Daoy (cell line): ENCODE results near the gene SPDYE8. TPM values are rescaled to one million over a fixed set of nuclear protein-coding genes. Genes with fewer than 3 reads are reported as not detected.
A peak's percentile ranks its signal among the peaks of the same experiment; 100 is the strongest.
"Not testable (repeated sequence)": the region's sequence is repeated elsewhere in the genome, so short reads cannot be mapped to it uniquely, and the experiment has no call there.

ENCODE experiments used
- DNase-seq: peaks from one replicate; pipeline ENCODE4 v3.0.0-alpha.2; 2015; ENCODE audit warnings: low read depth
- total RNA-seq: library from RNA; depleted of rRNA; stranded (reverse); fragments of >200 nt; shearing (Covaris generic); gene quantifications from 2 replicates; pipeline ENCODE4 v1.2.3, GENCODE V29; 2014; rRNA removed

Gene SPDYE8, protein sequence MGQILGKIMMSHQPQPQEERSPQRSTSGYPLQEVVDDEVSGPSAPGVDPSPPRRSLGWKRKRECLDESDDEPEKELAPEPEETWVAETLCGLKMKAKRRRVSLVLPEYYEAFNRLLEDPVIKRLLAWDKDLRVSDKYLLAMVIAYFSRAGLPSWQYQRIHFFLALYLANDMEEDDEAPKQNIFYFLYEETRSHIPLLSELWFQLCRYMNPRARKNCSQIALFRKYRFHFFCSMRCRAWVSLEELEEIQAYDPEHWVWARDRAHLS
- total RNA-seq = not detected in 2 replicates

DNA sequence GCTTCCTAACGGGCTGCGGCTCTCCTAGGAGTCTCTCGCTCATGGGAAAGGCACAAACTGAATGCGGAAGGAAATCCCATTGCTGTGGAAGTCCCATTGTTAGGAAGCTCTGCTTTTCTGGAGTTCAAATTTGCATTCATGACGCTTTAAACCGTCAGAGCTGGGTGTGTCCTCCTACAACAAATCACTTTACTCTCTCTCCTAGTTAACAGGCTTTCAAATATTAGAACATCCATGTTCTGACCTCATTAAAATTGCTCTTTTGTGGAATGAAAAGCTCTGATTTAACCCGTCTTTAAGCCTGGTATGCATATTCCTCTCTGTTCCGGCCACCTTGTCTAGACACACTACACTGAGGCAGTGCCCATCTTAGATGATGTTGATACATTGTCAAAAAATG is at the start of gene SPDYE8:
Gene SPDYE8 (minus strand): TSS at position 101 of the 400 bp plus-strand sequence. CDS start 1,800 bp downstream, outside the sequence.
- not testable (repeated sequence) for DNase-seq

DNA sequence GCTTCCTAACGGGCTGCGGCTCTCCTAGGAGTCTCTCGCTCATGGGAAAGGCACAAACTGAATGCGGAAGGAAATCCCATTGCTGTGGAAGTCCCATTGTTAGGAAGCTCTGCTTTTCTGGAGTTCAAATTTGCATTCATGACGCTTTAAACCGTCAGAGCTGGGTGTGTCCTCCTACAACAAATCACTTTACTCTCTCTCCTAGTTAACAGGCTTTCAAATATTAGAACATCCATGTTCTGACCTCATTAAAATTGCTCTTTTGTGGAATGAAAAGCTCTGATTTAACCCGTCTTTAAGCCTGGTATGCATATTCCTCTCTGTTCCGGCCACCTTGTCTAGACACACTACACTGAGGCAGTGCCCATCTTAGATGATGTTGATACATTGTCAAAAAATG is 28.2 kb upstream of the SPDYE8 start, which contains the start of gene SPDYE11:
Gene SPDYE11 (minus strand): TSS at position 101 of the 400 bp plus-strand sequence. CDS start 1,800 bp downstream, outside the sequence.
- not testable (repeated sequence) for DNase-seq

DNA sequence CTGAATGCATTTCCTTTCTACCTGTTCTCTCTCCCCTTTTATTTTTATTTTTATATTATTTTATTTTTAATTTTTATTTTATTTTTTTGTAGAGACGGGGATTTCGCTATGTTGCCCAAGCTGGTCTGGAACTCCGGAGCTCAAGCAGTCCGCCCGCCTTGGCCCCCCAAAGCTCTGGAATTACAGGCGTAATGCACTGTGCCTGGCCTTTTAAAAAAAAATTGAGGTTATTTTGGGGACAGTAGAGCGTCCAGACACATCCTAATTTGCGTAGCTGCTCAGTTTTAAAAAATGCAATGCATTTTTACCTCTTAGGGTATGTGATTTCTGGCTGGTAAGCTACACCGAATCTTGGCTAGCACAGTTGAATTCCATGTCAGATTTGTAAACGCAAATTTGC is 23.1 kb downstream of the SPDYE8 start:
- DNase-seq = not testable (repeated sequence)

DNA sequence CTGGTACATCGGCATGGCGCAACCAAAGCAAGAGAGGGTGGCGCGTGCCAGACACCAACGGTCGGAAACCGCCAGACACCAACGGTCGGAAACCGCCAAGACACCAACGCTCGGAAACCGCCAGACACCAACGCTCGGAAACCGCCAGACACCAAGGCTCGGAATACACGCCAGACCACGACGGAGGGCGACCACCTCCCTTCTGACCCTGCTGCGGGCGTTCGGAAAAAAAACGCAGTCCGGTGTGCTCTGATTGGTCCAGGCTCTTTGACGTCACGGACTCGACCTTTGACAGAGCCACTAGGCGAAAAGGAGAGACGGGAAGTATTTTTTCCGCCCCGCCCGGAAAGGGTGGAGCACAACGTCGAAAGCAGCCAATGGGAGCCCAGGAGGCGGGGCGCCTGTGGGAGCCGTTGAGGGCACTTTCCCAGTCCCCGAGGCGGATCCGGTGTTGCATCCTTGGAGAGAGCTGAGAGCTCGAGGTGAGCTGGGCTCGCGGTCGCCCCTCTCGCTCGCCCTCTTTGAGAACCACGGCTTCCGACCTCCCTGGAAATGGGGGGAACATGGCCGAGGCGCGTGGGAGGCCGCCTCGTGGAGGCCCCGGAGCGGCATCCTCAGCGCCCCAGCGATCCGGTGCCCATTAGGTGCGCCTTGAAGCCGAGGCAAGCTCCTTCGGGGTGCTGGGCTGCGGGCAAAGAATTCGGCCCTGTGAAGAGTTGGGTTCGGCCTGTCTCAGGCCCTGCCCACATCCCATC is 23.7 kb downstream of the SPDYE8 start:
- peak; percentile 90 for DNase-seq

DNA sequence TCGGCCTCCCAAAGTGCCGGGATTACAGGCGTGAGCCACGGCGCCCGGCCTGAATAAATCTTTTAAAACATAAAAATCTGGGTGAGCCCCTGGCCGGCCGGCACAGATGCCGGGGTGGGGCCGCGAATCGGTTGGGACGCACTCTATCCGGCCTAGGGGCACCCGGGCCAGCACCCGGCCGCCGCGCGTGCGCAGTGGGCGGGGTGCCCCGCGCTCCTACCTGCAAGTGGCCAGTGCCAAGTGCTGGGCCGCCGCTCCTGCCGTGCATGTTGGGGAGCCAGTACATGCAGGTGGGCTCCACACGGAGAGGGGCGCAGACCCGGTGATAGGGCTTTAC is 24.2 kb downstream of the SPDYE8 start:
- not testable (repeated sequence) for DNase-seq

DNA sequence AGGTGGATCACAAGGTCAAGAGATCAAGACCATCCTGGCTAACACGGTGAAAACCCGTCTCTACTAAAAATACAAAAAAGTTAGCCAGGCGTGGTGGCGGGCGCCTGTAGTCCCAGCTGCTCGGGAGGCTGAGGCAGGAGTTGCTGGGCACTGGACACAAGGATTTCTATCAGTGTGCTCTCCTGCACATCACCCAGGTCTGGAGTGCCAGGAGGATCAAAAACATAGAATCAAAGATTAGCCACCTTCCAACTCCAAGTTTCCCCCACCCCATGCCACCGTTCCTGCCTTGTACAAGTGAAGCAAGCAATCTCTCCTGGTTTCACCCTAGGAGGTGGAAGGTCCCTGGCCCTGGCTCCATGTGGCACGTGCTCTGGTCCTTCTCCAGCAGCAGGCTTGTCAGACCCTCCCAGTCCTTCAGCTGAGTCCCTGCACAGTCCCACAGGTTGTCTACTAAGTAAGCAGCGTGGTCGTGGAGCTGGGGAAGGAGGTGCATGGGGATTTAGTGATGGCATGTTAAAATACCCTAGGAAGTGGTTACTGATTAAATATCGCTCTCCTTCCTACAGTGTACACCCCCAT is 31.6 kb downstream of the SPDYE8 start:
- not testable (repeated sequence) for DNase-seq

DNA sequence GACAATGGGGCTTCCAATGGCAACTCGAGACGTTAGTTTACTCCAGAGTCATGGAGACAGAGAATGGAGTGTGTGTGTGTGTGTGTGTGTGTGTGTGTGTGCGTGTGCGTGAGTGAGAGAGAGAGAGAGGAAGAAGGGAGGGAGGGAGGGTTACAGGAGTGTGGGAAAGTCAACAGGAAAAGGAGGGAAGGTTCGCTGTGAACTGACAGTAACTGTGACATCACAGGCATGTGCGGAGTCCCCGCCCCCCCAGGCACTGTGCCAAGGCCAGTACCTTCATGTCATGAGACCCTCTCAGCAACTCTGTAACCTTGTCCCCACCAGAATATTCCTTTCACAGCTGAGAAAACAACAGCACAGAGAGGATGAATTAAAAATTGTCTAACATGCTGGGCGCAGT is 32.1 kb downstream of the SPDYE8 start:
- DNase-seq = not testable (repeated sequence)

DNA sequence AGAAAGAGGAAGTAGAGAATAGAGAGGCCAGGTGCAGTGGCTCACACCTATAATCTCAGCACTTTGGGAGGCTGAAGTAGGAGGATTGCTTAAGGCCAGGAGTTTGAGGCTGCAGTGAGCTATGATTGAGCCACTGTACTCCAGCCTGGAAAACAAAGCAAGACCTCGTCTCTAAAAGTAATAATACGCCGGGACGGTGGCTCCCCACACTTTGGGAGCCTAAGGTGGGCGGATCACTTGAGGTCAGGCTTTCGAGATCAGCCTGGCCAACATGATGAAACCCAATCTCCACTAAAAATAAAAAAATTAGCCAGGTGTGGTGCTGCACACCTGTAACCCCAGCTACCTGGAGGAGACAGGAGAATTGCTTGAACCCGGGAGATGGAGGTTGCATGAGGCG is 34.1 kb downstream of the SPDYE8 start:
- not testable (repeated sequence) for DNase-seq

DNA sequence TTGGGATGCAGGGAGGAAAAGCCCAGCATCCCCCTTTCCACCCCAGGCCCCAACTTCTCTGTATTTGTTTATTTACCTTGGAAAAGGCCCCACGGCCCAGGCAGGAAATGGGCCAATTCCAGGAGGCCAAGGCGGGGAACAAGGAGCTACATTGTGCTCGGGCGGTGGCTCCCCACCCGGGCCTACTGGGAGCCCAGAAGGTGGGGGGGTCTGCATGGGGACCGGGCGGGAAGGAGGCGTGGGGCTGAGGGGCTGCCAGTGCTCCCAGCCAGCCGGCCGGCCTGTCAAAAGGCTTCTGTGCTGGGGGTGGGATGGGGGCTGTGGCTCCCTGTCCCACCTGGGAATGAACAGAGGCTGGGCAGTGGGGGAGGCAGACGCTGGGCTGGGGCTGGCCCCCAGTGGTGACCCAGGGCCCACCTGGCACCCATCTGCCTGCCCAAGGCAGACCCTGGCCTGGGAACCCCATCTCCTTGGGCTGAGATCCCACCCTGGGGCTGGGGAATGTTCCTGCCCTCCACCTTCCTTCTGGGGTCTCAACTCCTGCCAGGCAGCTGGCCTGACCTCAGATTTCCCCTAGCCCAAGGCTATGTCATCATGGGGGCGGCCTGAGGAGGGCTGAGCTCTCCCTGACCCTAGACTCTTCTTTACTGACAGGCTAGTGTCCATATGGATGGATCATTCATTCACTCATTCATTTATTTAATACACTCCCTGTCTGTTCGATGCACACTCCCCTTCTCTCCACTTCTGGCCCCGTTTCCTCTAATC is 39.2 kb downstream of the SPDYE8 start:
- not testable (repeated sequence) for DNase-seq

DNA sequence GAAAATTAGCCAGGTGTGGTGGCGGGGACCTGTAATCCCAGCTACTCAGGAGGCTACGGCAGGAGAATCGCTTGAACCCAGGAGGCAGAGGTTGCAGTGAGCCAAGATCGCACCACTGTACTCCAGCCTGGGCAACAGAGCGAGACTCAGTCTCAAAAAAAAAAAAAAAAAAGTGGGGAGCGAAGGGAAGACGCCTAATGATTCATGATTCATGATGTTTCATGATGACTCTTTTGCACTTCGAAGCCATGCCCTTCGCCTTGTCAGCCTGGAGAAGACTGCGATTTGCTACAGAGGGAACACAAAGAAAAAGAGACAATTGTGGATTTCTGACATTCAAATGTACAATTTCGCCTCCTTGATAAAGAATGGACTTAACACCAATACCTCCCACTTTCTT is 47.5 kb downstream of the SPDYE8 start:
- not testable (repeated sequence) for DNase-seq

DNA sequence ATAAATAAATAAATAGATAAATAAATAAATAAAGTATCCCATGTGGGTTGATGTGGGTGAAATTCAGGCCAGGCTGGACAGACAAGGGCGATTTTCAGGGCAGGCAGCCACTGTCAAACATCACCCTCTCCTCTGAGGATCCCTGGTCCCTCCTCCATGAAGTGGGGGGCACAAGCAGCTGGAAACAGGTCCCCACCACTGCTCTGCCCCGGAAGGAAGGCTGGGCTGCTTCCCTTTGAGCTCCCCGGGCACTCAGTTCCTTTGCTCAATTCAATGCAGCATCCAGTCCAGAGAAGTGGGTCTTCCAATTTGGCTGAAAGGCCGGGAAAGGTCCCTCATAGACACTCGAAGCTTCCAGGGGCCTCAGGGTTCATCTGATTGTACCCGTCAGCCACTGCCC is 49.2 kb downstream of the SPDYE8 start:
- DNase-seq = not testable (repeated sequence)

DNA sequence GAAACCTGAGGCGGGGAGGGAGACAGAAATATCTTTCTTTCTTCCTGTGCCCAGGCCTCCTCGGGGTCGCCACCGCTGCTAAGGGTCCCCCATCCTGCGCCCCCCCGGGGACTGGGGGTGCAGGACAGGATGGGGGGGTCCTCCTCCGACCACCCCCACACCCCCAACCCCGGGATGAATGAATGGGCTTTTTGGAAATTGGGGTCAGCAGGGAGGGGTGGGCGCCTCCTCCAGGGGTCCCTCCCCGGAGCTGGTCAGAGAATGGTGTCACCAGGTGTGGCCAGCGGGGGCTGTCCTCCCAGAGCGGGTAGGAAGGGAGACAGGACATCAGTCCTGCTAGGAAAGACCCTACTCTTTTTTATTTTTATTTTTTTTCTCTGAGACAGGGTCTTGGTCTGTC is 53.1 kb downstream of the SPDYE8 start:
- DNase-seq = not testable (repeated sequence)

DNA sequence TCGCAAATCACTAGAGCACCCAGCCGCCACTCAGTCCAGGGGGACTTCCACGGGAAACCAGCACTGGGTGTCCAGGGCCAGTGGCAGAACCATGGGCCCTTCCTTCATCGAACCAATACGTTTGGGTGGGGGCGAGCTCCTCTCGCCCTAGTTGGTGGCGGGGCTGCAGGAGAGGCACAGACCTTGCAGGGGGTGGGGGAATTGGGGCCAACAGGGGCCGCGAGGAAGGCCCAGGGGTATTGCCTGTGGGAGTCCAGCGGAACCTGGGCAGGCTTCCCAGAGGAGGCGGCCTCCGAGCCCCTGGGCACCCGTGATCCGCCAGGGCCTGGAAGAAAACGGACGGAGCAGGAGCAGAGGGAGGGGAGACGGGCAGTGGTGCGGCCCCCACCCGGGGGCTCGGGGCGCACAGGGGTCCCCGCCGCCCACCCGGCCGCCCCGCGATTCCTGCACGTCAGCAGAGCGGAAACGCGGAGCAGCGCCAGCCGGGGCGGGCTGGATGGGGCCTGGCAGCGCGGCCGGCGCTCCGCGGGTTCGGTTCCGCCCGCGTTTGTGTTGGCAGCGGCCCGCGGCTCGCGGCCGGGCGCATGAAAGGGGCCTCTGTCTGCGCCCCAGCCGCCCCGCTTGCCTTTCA is 53.8 kb downstream of the SPDYE8 start:
- not testable (repeated sequence) for DNase-seq

DNA sequence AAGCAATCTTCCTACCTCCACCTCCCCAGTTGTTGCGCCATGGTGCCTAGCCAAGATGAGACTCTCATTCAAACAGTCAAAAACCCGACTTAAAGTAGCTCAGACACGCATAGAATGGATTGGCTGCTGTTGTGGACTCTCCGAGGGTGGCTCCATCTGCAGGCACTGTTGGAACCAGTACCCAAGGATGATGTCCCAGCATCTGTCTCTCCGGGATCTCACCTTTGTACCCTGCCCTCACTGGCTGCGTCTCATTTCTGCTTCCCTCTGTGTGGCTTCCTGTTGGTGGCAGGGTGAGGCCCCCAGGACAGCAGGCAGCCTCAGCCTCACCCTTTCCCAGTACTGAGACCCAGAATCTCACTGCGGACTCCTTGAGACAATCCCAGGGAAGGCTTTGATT is 54.8 kb downstream of the SPDYE8 start:
- not testable (repeated sequence) for DNase-seq

DNA sequence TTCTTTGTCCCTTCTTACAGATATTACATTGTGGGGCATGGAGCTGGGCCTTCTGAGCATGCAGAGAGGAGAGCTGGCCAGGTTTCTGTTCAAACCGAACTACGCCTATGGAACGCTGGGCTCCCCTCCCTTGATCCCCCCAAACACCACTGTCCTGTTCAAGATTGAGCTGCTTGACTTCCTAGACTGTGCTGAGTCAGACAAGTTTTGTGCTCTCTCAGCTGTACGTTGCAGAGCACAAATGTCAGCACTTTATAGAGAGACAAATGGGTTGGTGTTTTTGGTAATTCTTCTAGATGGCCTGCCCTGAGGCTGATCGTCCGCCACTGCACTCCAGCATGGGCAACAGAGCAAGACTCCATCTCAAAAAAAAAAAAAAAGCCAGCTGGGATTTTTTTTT is 58.1 kb downstream of the SPDYE8 start:
- not testable (repeated sequence) for DNase-seq

Other genes starting within 250 kb of the SPDYE8 start
- 1.9 and 4.5 TPM in 2 replicates for gene TYW1B, start 201.6 kb downstream of the SPDYE8 start, total RNA-seq
- 6.7 and 7.1 TPM in 2 replicates for gene POM121, start 104.7 kb downstream of the SPDYE8 start, total RNA-seq
- 0.21 TPM in 1 of 2 replicates, not detected in the other for gene TRIM74, start 60.3 kb downstream of the SPDYE8 start, total RNA-seq
- gene SPDYE11, start 28.1 kb upstream of the SPDYE8 start, total RNA-seq = not detected in 2 replicates
- gene SPDYE9, start 56.3 kb upstream of the SPDYE8 start, total RNA-seq = not detected in 2 replicates